Activated gamma-delta T cell treated with anti-CD3 and anti-CD28 coated beads, Interleukin-2, amount 50 U/mL, for 16 hours (primary cell): ENCODE measurements around the gene NDUFAF8.

Experiments used
- DNase-seq: peaks from one replicate; pipeline ENCODE4 v3.0.0-alpha.2; 2020; ENCODE audit warnings: low read depth

Gene NDUFAF8

GRCh38 chr17:81252326-81252986 lies 13.3 kb downstream of the NDUFAF8 start:
- no peak for DNase-seq

GRCh38 chr17:81252987-81253329 lies 13.8 kb downstream of the NDUFAF8 start:
- no peak for DNase-seq

GRCh38 chr17:81253358-81254131 lies 14.4 kb downstream of the NDUFAF8 start:
- DNase-seq = peak; percentile 43

- DNase-seq = no peak
Measured at GRCh38 chr17:81254955-81255717, 16.0 kb downstream of the NDUFAF8 start.

GRCh38 chr17:81256616-81257015 lies 17.5 kb downstream of the NDUFAF8 start:
- no peak for DNase-seq

- no peak for DNase-seq
Measured at GRCh38 chr17:81257533-81257932, 18.4 kb downstream of the NDUFAF8 start.

GRCh38 chr17:81258292-81258691 lies 19.2 kb downstream of the NDUFAF8 start:
- DNase-seq = no peak

- DNase-seq = no peak
Measured at GRCh38 chr17:81259058-81259605, 20.0 kb downstream of the NDUFAF8 start.

GRCh38 chr17:81260171-81260570 lies 21.1 kb downstream of the NDUFAF8 start:
- no peak for DNase-seq

- DNase-seq = no peak
Measured at GRCh38 chr17:81260641-81261040, 21.5 kb downstream of the NDUFAF8 start.

- no peak for DNase-seq
Measured at GRCh38 chr17:81261096-81261495, 22.0 kb downstream of the NDUFAF8 start.

GRCh38 chr17:81261582-81262336 lies 22.6 kb downstream of the NDUFAF8 start:
- no peak for DNase-seq

GRCh38 chr17:81263371-81264181 lies 24.5 kb downstream of the NDUFAF8 start:
- DNase-seq = no peak

- DNase-seq = no peak
Measured at GRCh38 chr17:81264640-81265039, 25.5 kb downstream of the NDUFAF8 start.

GRCh38 chr17:81265576-81265975 lies 26.5 kb downstream of the NDUFAF8 start:
- no peak for DNase-seq

- DNase-seq = no peak
Measured at GRCh38 chr17:81267390-81268067, 28.4 kb downstream of the NDUFAF8 start.

GRCh38 chr17:81270279-81270678 lies 31.2 kb downstream of the NDUFAF8 start:
- no peak for DNase-seq

GRCh38 chr17:81271226-81271625 lies 32.1 kb downstream of the NDUFAF8 start:
- DNase-seq = no peak

- no peak for DNase-seq
Measured at GRCh38 chr17:81272616-81273015, 33.5 kb downstream of the NDUFAF8 start.

GRCh38 chr17:81273698-81274470 lies 34.8 kb downstream of the NDUFAF8 start:
- DNase-seq = no peak
